Esophagus squamous epithelium (tissue), 5 donors: Measurements from ENCODE around the gene NCOR1. TPM values are rescaled to one million over a fixed set of nuclear protein-coding genes. Genes with fewer than 3 reads are reported as not detected.

Experiments
- DNase-seq: peaks from one replicate; lab custom pipeline; 2025; lab: John Stamatoyannopoulos, UW
- H3K27ac ChIP-seq, 4 donors: fragments of 200-600 bp; sonication (generic); one replicate each; pipeline ENCODE4 v1.5.1; 2016 to 2019; ENCODE audit warnings: mild to moderate bottlenecking in 1 of 4
- H3K27me3 ChIP-seq, 4 donors: fragments of 200-600 bp; sonication (generic); 1 replicate in 3 of 4; 2 replicates in 1 of 4; pipeline versions ENCODE4 v1.5.1 to v1.6.0; 2017 to 2021; ENCODE audit warnings: antibody characterized with exemption in 1 of 4
- H3K36me3 ChIP-seq, 3 donors: fragments of 200-600 bp; sonication (generic); one replicate each; pipeline ENCODE4 v1.5.1; 2016 to 2019
- H3K4me1 ChIP-seq, 3 donors: fragments of 200-600 bp; sonication (generic); one replicate each; pipeline ENCODE4 v1.5.1; 2017 to 2019
- H3K4me3 ChIP-seq, 4 donors: fragments of 200-600 bp; sonication (generic); 1 replicate in 3 of 4; 2 replicates in 1 of 4; pipeline ENCODE4 v1.5.1; 2016 to 2019; ENCODE audit warnings: mild to moderate bottlenecking in 2 of 4, moderate library complexity in 1 of 4
- H3K9me3 ChIP-seq, 3 donors: fragments of 200-600 bp; sonication (generic); one replicate each; pipeline ENCODE4 v1.5.1; 2016 to 2019
- CTCF ChIP-seq, 6 experiments: fragments of 450-650 bp in 4 of 6; fragments of 200-600 bp in 2 of 6; sonication (generic) in 2 of 6; IDR thresholded peaks; one replicate each; pipeline ENCODE4 v1.5.1; 2016 to 2019; ENCODE audit warnings: antibody characterized with exemption in 6 of 6, mild to moderate bottlenecking in 4 of 6, moderate library complexity in 4 of 6
- POLR2A ChIP-seq, 4 donors: fragments of 450-650 bp; IDR thresholded peaks; one replicate each; pipeline ENCODE4 v1.6.1; 2017; ENCODE audit warnings: antibody characterized with exemption in 4 of 4, mild to moderate bottlenecking in 4 of 4, moderate library complexity in 3 of 4
- WGBS, 2 donors: methylation state at CpG; one replicate each; pipeline ENCODE4 v1.1.5; 2018; 5-methylcytosine and 5-hydroxymethylcytosine counted together
- intact Hi-C: fragments of 100-400 bp; cut with DNase I; formaldehyde crosslinking; loops from one replicate; pipeline ENCODE4 v1.15.0; 2022
- total RNA-seq, 4 donors: library from RNA; depleted of rRNA; stranded (reverse); fragments of >200 nt; gene quantifications; one replicate each; pipeline ENCODE4 v1.1.0, GENCODE V29; 2016
- donor health status: DM: yes; HTN: yes; CAD: no.

Gene NCOR1
- total RNA-seq, 4 donors from 2014 or later: 52.5 to 188 (median 76.8) TPM

DNA sequence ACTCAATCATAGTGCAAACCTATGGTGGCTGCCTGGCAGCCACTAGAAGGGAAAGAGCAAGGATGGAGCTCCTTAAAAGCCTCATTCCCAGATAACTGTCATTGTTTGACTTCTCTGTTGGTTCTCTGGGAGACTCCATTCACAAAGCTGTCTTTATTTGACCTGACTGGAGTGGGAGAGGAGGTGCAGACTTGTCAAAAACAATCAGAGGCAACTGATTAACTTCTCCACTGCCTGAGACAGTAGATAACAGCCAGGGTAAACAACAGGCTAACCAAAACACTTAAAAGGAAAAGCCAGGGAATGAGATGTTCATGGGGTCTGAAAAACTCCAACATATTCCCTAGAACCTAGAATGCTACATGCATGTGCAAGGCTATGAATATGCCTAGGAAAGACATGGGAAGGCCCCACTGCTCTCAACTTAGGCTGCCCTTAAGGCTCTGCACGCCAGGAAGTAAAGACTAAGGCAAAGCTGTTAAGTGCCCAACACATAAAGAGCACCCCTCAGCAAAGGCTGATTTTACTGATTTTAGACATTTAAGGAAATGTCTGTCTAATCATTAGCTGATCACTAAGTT is 133.7 kb downstream of the NCOR1 start:
- Histone ChIP-seq H3K36me3 (peaks cover 0 to 90% (median 24%) of the 10 kb centered on the region in 3 donors), H3K9me3 (no peaks in the 10 kb centered on the region), H3K27me3 (no peaks in the 10 kb centered on the region), H3K4me1 (peaks cover 0 to 11% (median 0%) of the 10 kb centered on the region in 3 donors), H3K4me3 (no peak overlapping the region), H3K27ac (no peak overlapping the region)
- intact Hi-C loops: no loop called here
- DNase-seq: no peak
- no peak for TF ChIP-seq POLR2A (IDR thresholded peaks at IDR 0.05)
- TF ChIP-seq CTCF (IDR thresholded peaks at IDR 0.05): no peak
- WGBS, 2 donors: 87 to 90% methylated on average over 1 of the region's 1 CpG

- intact Hi-C loops: no loop called here
- TF ChIP-seq POLR2A (IDR thresholded peaks at IDR 0.05): no peak
Measured at GRCh38 chr17:16080366-16080765, 135.0 kb downstream of the NCOR1 start.

GRCh38 chr17:16075949-16076348 is 139.4 kb downstream of the NCOR1 start:
- Histone ChIP-seq H3K27me3 (no peaks in the 10 kb centered on the region), H3K36me3 (peaks cover 4 to 98% (median 32%) of the 10 kb centered on the region in 3 donors), H3K27ac (no peak overlapping the region), H3K4me1 (no peaks in the 10 kb centered on the region), H3K4me3 (no peak overlapping the region), H3K9me3 (no peaks in the 10 kb centered on the region)
- no peak for DNase-seq
- WGBS, 2 donors: 89 to 93% methylated on average over 5 of the region's 5 CpGs
- intact Hi-C loops: no loop called here
- TF ChIP-seq POLR2A (IDR thresholded peaks at IDR 0.05) (no peak), CTCF (IDR thresholded peaks at IDR 0.05) (no peak)

More at GRCh38 chr17:16080366-16080765, 135.0 kb downstream of the NCOR1 start:
- no peak for DNase-seq
- Histone ChIP-seq H3K9me3 (no peaks in the 10 kb centered on the region), H3K27me3 (no peaks in the 10 kb centered on the region), H3K4me3 (no peak overlapping the region), H3K27ac (no peak overlapping the region), H3K4me1 (peaks cover 0 to 6% (median 0%) of the 10 kb centered on the region in 3 donors), H3K36me3 (peaks cover 0 to 91% (median 29%) of the 10 kb centered on the region in 3 donors)
- WGBS, 2 donors: 89 to 91% methylated on average over 4 of the region's 4 CpGs

GRCh38 chr17:16074423-16074822 is 140.9 kb downstream of the NCOR1 start:
- WGBS, 2 donors: 87 to 89% methylated on average over 3 of the region's 3 CpGs
- intact Hi-C loops: no loop called here
- Histone ChIP-seq H3K27ac (no peak overlapping the region), H3K36me3 (peaks cover 17 to 100% (median 39%) of the 10 kb centered on the region in 3 donors), H3K4me3 (no peak overlapping the region), H3K27me3 (no peaks in the 10 kb centered on the region), H3K9me3 (no peaks in the 10 kb centered on the region), H3K4me1 (no peaks in the 10 kb centered on the region)
- no peak for DNase-seq
- TF ChIP-seq POLR2A (IDR thresholded peaks at IDR 0.05) (no peak), CTCF (IDR thresholded peaks at IDR 0.05) (no peak)

GRCh38 chr17:16073845-16074244 is 141.5 kb downstream of the NCOR1 start:
- H3K36me3 ChIP-seq: peaks cover 21 to 100% (median 33%) of the 10 kb centered on the region in 3 donors
- intact Hi-C loops: no loop called here
- H3K4me3 ChIP-seq: no peak overlapping the region
- no peak overlapping the region for H3K27ac ChIP-seq
- no peaks in the 10 kb centered on the region for H3K4me1 ChIP-seq
- WGBS, 2 donors: 89 to 90% methylated on average over 4 of the region's 4 CpGs
- TF ChIP-seq CTCF (IDR thresholded peaks at IDR 0.05) (no peak), POLR2A (IDR thresholded peaks at IDR 0.05) (no peak)
- no peak for DNase-seq
- no peaks in the 10 kb centered on the region for H3K9me3 ChIP-seq
- H3K27me3 ChIP-seq: no peaks in the 10 kb centered on the region
